Heart right ventricle (tissue), 16 donors: Measurements from ENCODE around the gene LRP5. TPM values are rescaled to one million over a fixed set of nuclear protein-coding genes. Genes with fewer than 3 reads are reported as not detected.

Experiments
- ATAC-seq, 8 donors: fragments of 200-7000 bp; cut with Tn5 transposase; one replicate each; pipeline ENCODE4 v1.9.1; 2020; ENCODE audit warnings: mild to moderate bottlenecking in 8 of 8, moderate library complexity in 8 of 8, moderate number of reproducible peaks in 1 of 8
- DNase-seq, 2 donors: peaks; one replicate each; pipeline ENCODE4 v3.0.0-alpha.2; 2020
- H3K27ac ChIP-seq, 10 donors: fragments of 200-600 bp; sonication (generic) in 2 of 10; one replicate each; pipeline versions ENCODE4 v1.5.0 to v1.8.0; 2020 to 2022; ENCODE audit warnings: mild to moderate bottlenecking in 3 of 10
- H3K27me3 ChIP-seq, 7 donors: fragments of 200-600 bp; one replicate each; pipeline ENCODE4 v1.8.0; 2021 to 2022; ENCODE audit warnings: mild to moderate bottlenecking in 2 of 7
- H3K36me3 ChIP-seq, 9 donors: fragments of 200-600 bp; sonication (generic) in 1 of 9; one replicate each; pipeline versions ENCODE4 v1.5.0 to v1.8.0; 2020 to 2022; ENCODE audit warnings: mild to moderate bottlenecking in 2 of 9
- H3K4me1 ChIP-seq, 9 donors: fragments of 200-600 bp; sonication (generic) in 1 of 9; one replicate each; pipeline versions ENCODE4 v1.5.0 to v1.8.0; 2020 to 2022; ENCODE audit warnings: mild to moderate bottlenecking in 4 of 9
- H3K4me3 ChIP-seq, 10 donors: fragments of 200-600 bp; sonication (generic) in 2 of 10; one replicate each; pipeline versions ENCODE4 v1.5.0 to v1.8.0; 2020 to 2022; ENCODE audit warnings: mild to moderate bottlenecking in 7 of 10, moderate library complexity in 2 of 10
- H3K9me3 ChIP-seq, 11 donors: fragments of 200-600 bp in 10 of 11; sonication (generic) in 2 of 11; one replicate each; pipeline versions ENCODE4 v1.5.0 to v1.8.0; 2013 to 2022; ENCODE audit warnings: mild to moderate bottlenecking in 2 of 11, control low read depth in 1 of 11, moderate library complexity in 1 of 11
- WGBS, 2 donors: extraction: QIAGEN DNeasy Blood & Tissue Kit; methylation state at CpG; one replicate each; pipeline ENCODE4 v1.1.7; 2013; ENCODE audit warnings: inconsistent platforms in 1 of 2; 5-methylcytosine and 5-hydroxymethylcytosine counted together
- intact Hi-C, 10 donors: fragments of 100-400 bp; cut with DNase I; formaldehyde crosslinking; loops; one replicate each; pipeline versions ENCODE4 v1.11.1 to v1.14.2; 2022
- polyA plus RNA-seq, 2 donors: library from polyadenylated mRNA; stranded (reverse); fragments of 200-250 nt; gene quantifications; one replicate each; pipeline ENCODE4 v1.2.3, GENCODE V29; 2013
- total RNA-seq, 10 donors: library from RNA; stranded (reverse); fragmentation: NEBNext Ultra II Directional in 3 of 10; extraction: Animal tissue kit (Norgen Biotek cat#: 25700) in 3 of 10; gene quantifications; one replicate each; pipeline versions ENCODE4 v1.2.1 to v1.2.4, GENCODE V29; 2021 to 2023
- TF ChIP-seq, protein P1 (sequence below), 9 donors: fragments of 200-600 bp; sonication (generic) in 2 of 9; IDR thresholded peaks; one replicate each; pipeline versions ENCODE4 v1.5.0 to v1.8.0; 2021 to 2022; ENCODE audit warnings: antibody characterized with exemption in 9 of 9, mild to moderate bottlenecking in 5 of 9, moderate library complexity in 1 of 9
- donor health status: Arrhythmogenic right ventricular cardiomyopathy.
- donor health status: ischemic (EF 13 %, LVEDD 7.1; RV severe dilation, severe dysfunction).
- donor health status: healthy with polysubstance abuse.
- donor health status: DM: no; HTN: yes; CAD: no.
- donor health status: DM: no; HTN: no; CAD: no.
- donor health status: ischemic (EF 25% LVEDD 6.9; RV normal size, moderate dysfunction).
- donor health status: ischemic (EF 25% LVEDD 5.7; RV mildly dilated, moderate dysfunction).
- donor health status: healthy.
- donor health status: DM: yes; HTN: yes; CAD: no.
- donor health status: Ischemic cardiomyopathy.
- donor health status: ischemic (EF 35%, LVEDD 5.7; RV mildly dilated, moderate dysfunction).
- donor health status: nonischemic (EF 11% LVEDD 7.7; RV severe dilation, severe dysfunction).
- donor health status: DM: yes; HTN: yes; CAD: no.
- donor health status: PGD.
- donor health status: ischemic (EF 29% LVEDD 5.4; RV normal size, mild dysfunction).
- donor health status: nonischemic (EF 23%, LVEDD 6.1; RV moderate dilation, normal function).

The LRP5 gene
- total and polyA plus RNA-seq, 12 donors, result 23.2 to 73.3 (median 46.3) TPM

DNA sequence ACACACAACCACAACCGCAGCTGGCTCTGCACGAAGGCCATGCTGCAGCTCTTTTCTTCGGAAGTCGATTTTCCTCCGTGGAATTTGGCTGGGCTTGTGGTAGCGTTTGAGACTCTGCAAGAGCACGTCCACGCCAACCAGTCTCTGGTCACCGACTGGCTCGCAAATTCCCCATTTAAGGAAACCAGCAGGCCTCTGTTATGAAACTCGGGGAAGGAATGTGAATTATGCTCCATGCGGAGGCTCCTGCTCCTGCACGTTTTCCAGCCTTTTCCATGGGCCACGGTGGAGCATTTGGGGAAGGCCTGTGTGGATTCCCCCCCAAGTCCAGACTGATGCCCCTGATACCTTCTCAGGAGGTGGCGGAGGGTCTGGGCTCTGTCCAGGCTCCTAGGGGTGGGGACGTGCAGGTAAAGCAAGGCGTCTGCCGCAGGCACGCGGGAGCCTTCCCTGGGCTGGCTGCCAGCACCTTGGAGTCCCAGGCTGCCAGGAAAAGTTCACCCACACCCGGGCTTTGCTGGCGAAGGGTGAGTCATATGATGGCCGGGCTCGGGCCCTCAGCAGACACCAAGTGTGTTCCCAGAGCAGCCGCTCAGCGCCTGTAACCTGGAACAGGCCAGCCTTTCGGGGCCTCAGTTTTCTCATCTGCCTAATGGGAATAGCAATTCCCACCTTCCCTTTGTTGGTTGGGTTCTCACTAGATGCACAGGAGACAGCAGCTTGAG is 41.9 kb downstream of the LRP5 start:
- Histone ChIP-seq H3K27me3 (no peaks in the 10 kb centered on the region), H3K27ac (peak overlapping the region; percentile 67 to 93 (median 81)), H3K4me3 (no peak overlapping the region), H3K9me3 (peaks cover 0 to 6% (median 0%) of the 10 kb centered on the region in 11 donors), H3K4me1 (peaks cover 9 to 68% (median 43%) of the 10 kb centered on the region in 9 donors), H3K36me3 (peaks cover 0 to 49% (median 6%) of the 10 kb centered on the region in 9 donors)
- peak; percentile 76 to 85 for DNase-seq
- 27 to 32% methylated on average over 27 of the region's 27 CpGs for WGBS, 2 donors
- intact Hi-C loops, result loop anchor here in 1 of 10 donors (2.0 kb wide), 1 partner anchor 16 kb away; no protein-coding TSS in a partner anchor
- ATAC-seq, result peak; percentile 73 to 89 (median 85)
- TF ChIP-seq, protein P1, sequence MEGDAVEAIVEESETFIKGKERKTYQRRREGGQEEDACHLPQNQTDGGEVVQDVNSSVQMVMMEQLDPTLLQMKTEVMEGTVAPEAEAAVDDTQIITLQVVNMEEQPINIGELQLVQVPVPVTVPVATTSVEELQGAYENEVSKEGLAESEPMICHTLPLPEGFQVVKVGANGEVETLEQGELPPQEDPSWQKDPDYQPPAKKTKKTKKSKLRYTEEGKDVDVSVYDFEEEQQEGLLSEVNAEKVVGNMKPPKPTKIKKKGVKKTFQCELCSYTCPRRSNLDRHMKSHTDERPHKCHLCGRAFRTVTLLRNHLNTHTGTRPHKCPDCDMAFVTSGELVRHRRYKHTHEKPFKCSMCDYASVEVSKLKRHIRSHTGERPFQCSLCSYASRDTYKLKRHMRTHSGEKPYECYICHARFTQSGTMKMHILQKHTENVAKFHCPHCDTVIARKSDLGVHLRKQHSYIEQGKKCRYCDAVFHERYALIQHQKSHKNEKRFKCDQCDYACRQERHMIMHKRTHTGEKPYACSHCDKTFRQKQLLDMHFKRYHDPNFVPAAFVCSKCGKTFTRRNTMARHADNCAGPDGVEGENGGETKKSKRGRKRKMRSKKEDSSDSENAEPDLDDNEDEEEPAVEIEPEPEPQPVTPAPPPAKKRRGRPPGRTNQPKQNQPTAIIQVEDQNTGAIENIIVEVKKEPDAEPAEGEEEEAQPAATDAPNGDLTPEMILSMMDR (IDR thresholded peaks at IDR 0.05), result no peak

DNA sequence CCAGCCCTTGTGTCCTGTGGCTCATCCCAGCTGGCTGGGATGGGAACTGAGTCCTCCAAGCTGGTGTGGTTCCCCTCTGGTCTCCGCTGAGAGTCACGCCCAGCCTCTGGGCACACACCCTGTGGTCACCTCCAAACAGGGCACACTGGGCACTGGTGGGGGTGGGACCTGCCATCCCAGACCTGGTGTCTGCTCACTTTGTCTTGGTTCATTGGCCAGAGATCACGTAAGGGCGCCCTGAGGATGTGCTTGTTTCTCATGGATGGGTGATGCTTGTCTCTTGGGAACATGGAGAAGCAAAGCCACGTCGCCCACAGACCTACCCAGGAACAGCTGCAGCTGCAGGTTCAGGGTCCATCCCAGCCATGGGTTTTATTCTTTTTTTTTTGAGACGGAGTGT is 43.1 kb downstream of the LRP5 start:
- Histone ChIP-seq H3K9me3 (peaks cover 0 to 7% (median 0%) of the 10 kb centered on the region in 11 donors), H3K4me1 (peaks cover 9 to 57% (median 32%) of the 10 kb centered on the region in 9 donors), H3K27me3 (no peaks in the 10 kb centered on the region), H3K36me3 (peaks cover 0 to 50% (median 6%) of the 10 kb centered on the region in 9 donors), H3K4me3 (no peak overlapping the region), H3K27ac (peak overlapping the region in 7 of 10 donors; percentile 78 to 93 (median 83))
- TF ChIP-seq, protein P1 (IDR thresholded peaks at IDR 0.05), result no peak
- WGBS, 2 donors, result 95 to 99% methylated on average over 7 of the region's 7 CpGs
- intact Hi-C loops, result loop anchor here in 1 of 10 donors (2.0 kb wide), 1 partner anchor 15 kb away; no protein-coding TSS in a partner anchor
- ATAC-seq (no peak), DNase-seq (no peak)

DNA sequence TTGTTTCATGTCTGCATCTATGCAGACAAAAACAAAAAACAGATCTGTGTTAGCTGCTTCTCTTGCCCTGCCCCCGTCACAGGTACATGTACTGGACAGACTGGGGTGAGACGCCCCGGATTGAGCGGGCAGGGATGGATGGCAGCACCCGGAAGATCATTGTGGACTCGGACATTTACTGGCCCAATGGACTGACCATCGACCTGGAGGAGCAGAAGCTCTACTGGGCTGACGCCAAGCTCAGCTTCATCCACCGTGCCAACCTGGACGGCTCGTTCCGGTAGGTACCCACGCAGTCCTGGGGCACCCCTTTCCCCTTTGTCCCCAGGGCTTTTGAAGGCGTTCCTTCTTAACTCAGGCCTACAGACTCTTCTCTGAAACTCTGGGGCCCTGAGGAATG is 45.2 kb downstream of the LRP5 start:
- no peak for ATAC-seq
- peaks cover 0 to 62% (median 6%) of the 10 kb centered on the region in 9 donors for H3K36me3 ChIP-seq
- H3K4me3 ChIP-seq, result no peak overlapping the region
- peaks cover 9 to 38% (median 25%) of the 10 kb centered on the region in 9 donors for H3K4me1 ChIP-seq
- peaks cover 0 to 7% (median 0%) of the 10 kb centered on the region in 11 donors for H3K9me3 ChIP-seq
- intact Hi-C loops, result no loop called here
- H3K27me3 ChIP-seq, result no peaks in the 10 kb centered on the region
- TF ChIP-seq, protein P1 (IDR thresholded peaks at IDR 0.05), result no peak
- DNase-seq, result no peak
- H3K27ac ChIP-seq, result peak overlapping the region in 1 of 10 donors; percentile 41
- WGBS, 2 donors, result 80 to 85% methylated on average over 14 of the region's 14 CpGs

DNA sequence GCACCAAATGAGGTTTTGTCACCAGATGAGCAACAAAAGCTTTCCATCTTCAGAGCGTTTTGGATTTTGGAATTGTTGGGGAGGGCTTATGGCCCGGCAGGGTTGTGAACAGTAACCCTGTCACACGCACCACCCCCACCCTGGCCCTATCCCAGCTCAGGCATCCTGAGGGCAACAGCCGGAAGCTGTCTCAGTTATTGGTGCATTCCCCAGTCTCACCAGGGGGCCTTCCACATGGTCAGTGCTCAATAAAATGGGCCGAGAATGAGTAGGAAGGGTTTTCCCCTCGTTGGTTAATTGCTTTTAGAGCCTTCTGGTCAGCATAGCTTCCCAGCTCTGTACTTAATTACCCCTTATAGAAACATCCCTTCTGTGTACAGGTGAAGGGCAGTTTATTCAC is 46.0 kb downstream of the LRP5 start:
- peak overlapping the region in 1 of 10 donors; percentile 41 for H3K27ac ChIP-seq
- H3K36me3 ChIP-seq, result peaks cover 0 to 68% (median 6%) of the 10 kb centered on the region in 9 donors
- H3K4me1 ChIP-seq, result peaks cover 9 to 34% (median 19%) of the 10 kb centered on the region in 9 donors
- ATAC-seq, result no peak
- no peak overlapping the region for H3K4me3 ChIP-seq
- H3K9me3 ChIP-seq, result peaks cover 0 to 7% (median 0%) of the 10 kb centered on the region in 11 donors
- intact Hi-C loops, result no loop called here
- WGBS, 2 donors, result 80 to 82% methylated on average over 6 of the region's 6 CpGs
- DNase-seq, result no peak
- H3K27me3 ChIP-seq, result no peaks in the 10 kb centered on the region
- TF ChIP-seq, protein P1 (IDR thresholded peaks at IDR 0.05), result no peak
